Activated CD8-positive, alpha-beta memory T cell treated with anti-CD3 and anti-CD28 coated beads, Interleukin-2, amount 10 ng/mL, durations not matched to agents 7 days and 5 days (primary cell): ENCODE measurements around the gene TMEM243. TPM values are rescaled to one million over a fixed set of nuclear protein-coding genes. Genes with fewer than 3 reads are reported as not detected.
"Not testable (repeated sequence)": the region's sequence is repeated elsewhere in the genome, so short reads cannot be mapped to it uniquely, and the experiment has no call there.

Source experiments
- ATAC-seq: fragments of 150-1000 bp; cut with Tn5 transposase; one replicate; pipeline ENCODE4 v1.10.0; 2021; ENCODE audit warnings: moderate library complexity
- CTCF ChIA-PET: fragments of 350-600 bp; sonication (Branson Sonifier 250); formaldehyde crosslinking; loops from one replicate; lab custom pipeline; 2021; ENCODE audit warnings: antibody characterized with exemption; lab: Charles Lee
- DNase-seq: peaks from one replicate; pipeline ENCODE4 v3.0.0-alpha.2; 2020
- H3K27ac Mint-ChIP-seq: one replicate; pipeline ENCODE4 v1.8.0; 2021; ENCODE audit warnings: mild to moderate bottlenecking, mixed read lengths
- H3K27me3 Mint-ChIP-seq: one replicate; pipeline ENCODE4 v1.8.0; 2021; ENCODE audit warnings: mixed read lengths
- H3K36me3 Mint-ChIP-seq: one replicate; pipeline ENCODE4 v1.8.0; 2021; ENCODE audit warnings: mild to moderate bottlenecking, mixed read lengths
- H3K4me1 Mint-ChIP-seq: one replicate; pipeline ENCODE4 v1.8.0; 2021; ENCODE audit warnings: mixed read lengths
- H3K4me3 Mint-ChIP-seq: one replicate; pipeline ENCODE4 v1.8.0; 2021; ENCODE audit warnings: mild to moderate bottlenecking, moderate library complexity, mixed read lengths
- H3K9me3 Mint-ChIP-seq: one replicate; pipeline ENCODE4 v1.8.0; 2022; ENCODE audit warnings: low read depth, mixed read lengths
- total RNA-seq, 2 experiments: library from RNA; stranded (reverse); gene quantifications; one replicate each; pipeline ENCODE4 v1.2.3, GENCODE V29; 2021

TMEM243 gene
- total RNA-seq = 10 to 100 TPM; 32.2 to 42.3 TPM

GRCh38 chr7:87219545-87220025 lies at the start of gene TMEM243:
TSS of gene TMEM243 (minus strand) at chr7:87219732. CDS start at chr7:87219503, 229 bp downstream.
- DNase-seq = peak; percentile 90
- no peaks in the 10 kb centered on the region for H3K9me3 Mint-ChIP-seq
- H3K27me3 Mint-ChIP-seq = peaks cover 10% of the 10 kb centered on the region
- H3K4me1 Mint-ChIP-seq = peaks cover 33% of the 10 kb centered on the region
- peak; percentile 76 for ATAC-seq
- peaks cover 9% of the 10 kb centered on the region for H3K36me3 Mint-ChIP-seq
- CTCF ChIA-PET = interaction anchor here (0.6 to 7.1 kb wide), 7 partner anchors 16 to 75 kb away, joined by 3 to 42 read pairs (median 3); partner anchors contain the start of gene DMTF1
- peak within 1 kb of the TSS; percentile 97 for H3K4me3 Mint-ChIP-seq
- peak within 1 kb of the TSS; percentile 96 for H3K27ac Mint-ChIP-seq

GRCh38 chr7:87267239-87267900 lies 47.8 kb upstream of the TMEM243 start:
- no peak for DNase-seq
- Mint-ChIP-seq H3K4me1 (no peaks in the 10 kb centered on the region), H3K4me3 (no peak overlapping the region), H3K27ac (no peak overlapping the region), H3K36me3 (no peaks in the 10 kb centered on the region), H3K27me3 (peaks cover 3% of the 10 kb centered on the region), H3K9me3 (no peaks in the 10 kb centered on the region)
- CTCF ChIA-PET = no interaction called here
- no peak for ATAC-seq

- CTCF ChIA-PET = interaction anchor here (1.2 kb wide), 1 partner anchor 56 kb away, joined by 3 read pairs; no protein-coding TSS in a partner anchor
These were observed 44.0 kb upstream of the TMEM243 start for GRCh38 chr7:87263537-87263936.

GRCh38 chr7:87253589-87254087 lies 34.1 kb upstream of the TMEM243 start:
- H3K4me1 Mint-ChIP-seq = no peaks in the 10 kb centered on the region
- H3K36me3 Mint-ChIP-seq = no peaks in the 10 kb centered on the region
- no peak overlapping the region for H3K4me3 Mint-ChIP-seq

More at GRCh38 chr7:87263537-87263936, 44.0 kb upstream of the TMEM243 start:
- ATAC-seq (no peak), DNase-seq (no peak)
- no peaks in the 10 kb centered on the region for H3K4me1 Mint-ChIP-seq
- no peaks in the 10 kb centered on the region for H3K36me3 Mint-ChIP-seq
- H3K4me3 Mint-ChIP-seq = no peak overlapping the region
- no peak overlapping the region for H3K27ac Mint-ChIP-seq
- H3K9me3 Mint-ChIP-seq = no peaks in the 10 kb centered on the region
- peaks cover 20% of the 10 kb centered on the region for H3K27me3 Mint-ChIP-seq

GRCh38 chr7:87245671-87246070 lies 26.1 kb upstream of the TMEM243 start:
- H3K4me3 Mint-ChIP-seq, H3K9me3 Mint-ChIP-seq, H3K27ac Mint-ChIP-seq: not testable (repeated sequence)

More at GRCh38 chr7:87253589-87254087, 34.1 kb upstream of the TMEM243 start:
- Mint-ChIP-seq H3K27ac (no peak overlapping the region), H3K9me3 (no peaks in the 10 kb centered on the region), H3K27me3 (peaks cover 19% of the 10 kb centered on the region)
- DNase-seq (no peak), ATAC-seq (no peak)
- CTCF ChIA-PET = no interaction called here

GRCh38 chr7:87238464-87239051 lies 19.0 kb upstream of the TMEM243 start:
- H3K9me3 Mint-ChIP-seq, H3K27me3 Mint-ChIP-seq, DNase-seq, ATAC-seq, H3K4me3 Mint-ChIP-seq, CTCF ChIA-PET, H3K4me1 Mint-ChIP-seq, H3K27ac Mint-ChIP-seq, H3K36me3 Mint-ChIP-seq: not testable (repeated sequence)

More at GRCh38 chr7:87245671-87246070, 26.1 kb upstream of the TMEM243 start:
- H3K4me1 Mint-ChIP-seq, CTCF ChIA-PET, H3K36me3 Mint-ChIP-seq, ATAC-seq, DNase-seq: not testable (repeated sequence)
- peaks cover 11% of the 10 kb centered on the region for H3K27me3 Mint-ChIP-seq

- peaks cover 2% of the 10 kb centered on the region for H3K27me3 Mint-ChIP-seq
- no peak overlapping the region for H3K4me3 Mint-ChIP-seq
- ATAC-seq = no peak
- H3K36me3 Mint-ChIP-seq = no peaks in the 10 kb centered on the region
- H3K27ac Mint-ChIP-seq = no peak overlapping the region
- H3K9me3 Mint-ChIP-seq = no peaks in the 10 kb centered on the region
- no peak for DNase-seq
- CTCF ChIA-PET = interaction anchor here (0.8 to 1.1 kb wide), 2 partner anchors 19 to 307 kb away, joined by 3 to 4 read pairs; no protein-coding TSS in a partner anchor
- H3K4me1 Mint-ChIP-seq = peaks cover 3% of the 10 kb centered on the region
These were observed 15.4 kb upstream of the TMEM243 start for GRCh38 chr7:87234949-87235348.

- H3K36me3 Mint-ChIP-seq = no peaks in the 10 kb centered on the region
- no peaks in the 10 kb centered on the region for H3K27me3 Mint-ChIP-seq
- H3K9me3 Mint-ChIP-seq = no peaks in the 10 kb centered on the region
- CTCF ChIA-PET = no interaction called here
- peaks cover 6% of the 10 kb centered on the region for H3K4me1 Mint-ChIP-seq
- H3K4me3 Mint-ChIP-seq = no peak overlapping the region
- DNase-seq (no peak), ATAC-seq (no peak)
- no peak overlapping the region for H3K27ac Mint-ChIP-seq
These were observed 12.2 kb upstream of the TMEM243 start for GRCh38 chr7:87231711-87232110.

- Mint-ChIP-seq H3K9me3 (no peaks in the 10 kb centered on the region), H3K4me1 (peaks cover 10% of the 10 kb centered on the region), H3K4me3 (no peak overlapping the region), H3K27me3 (no peaks in the 10 kb centered on the region), H3K27ac (no peak overlapping the region), H3K36me3 (no peaks in the 10 kb centered on the region)
- ATAC-seq (no peak), DNase-seq (no peak)
- CTCF ChIA-PET = no interaction called here
These were observed 11.7 kb upstream of the TMEM243 start for GRCh38 chr7:87231258-87231657.

- no peak for DNase-seq
- Mint-ChIP-seq H3K4me3 (no peak overlapping the region), H3K4me1 (peaks cover 14% of the 10 kb centered on the region), H3K36me3 (no peaks in the 10 kb centered on the region), H3K9me3 (no peaks in the 10 kb centered on the region), H3K27me3 (peaks cover under 1% of the 10 kb centered on the region), H3K27ac (no peak overlapping the region)
- peak; percentile 76 for ATAC-seq
- CTCF ChIA-PET = interaction anchor here (2.3 kb wide), 1 partner anchor 10 kb away, joined by 8 read pairs; no protein-coding TSS in a partner anchor
These were observed 7.0 kb upstream of the TMEM243 start for GRCh38 chr7:87226495-87226894.

- Mint-ChIP-seq H3K9me3 (no peaks in the 10 kb centered on the region), H3K27ac (no peak overlapping the region), H3K27me3 (peaks cover 8% of the 10 kb centered on the region), H3K4me1 (peaks cover 19% of the 10 kb centered on the region), H3K4me3 (no peak overlapping the region), H3K36me3 (no peaks in the 10 kb centered on the region)
- DNase-seq (no peak), ATAC-seq (no peak)
- CTCF ChIA-PET = interaction anchor here (2.3 kb wide), 1 partner anchor 11 kb away, joined by 8 read pairs; no protein-coding TSS in a partner anchor
These were observed 6.2 kb upstream of the TMEM243 start for GRCh38 chr7:87225696-87226095.

- Mint-ChIP-seq H3K4me1 (peaks cover 22% of the 10 kb centered on the region), H3K9me3 (no peaks in the 10 kb centered on the region)
These were observed 4.1 kb upstream of the TMEM243 start for GRCh38 chr7:87223666-87224065.

GRCh38 chr7:87220734-87221215 lies 1.2 kb upstream of the TMEM243 start:
- no peaks in the 10 kb centered on the region for H3K9me3 Mint-ChIP-seq
- H3K4me1 Mint-ChIP-seq = peaks cover 25% of the 10 kb centered on the region
- peak overlapping the region; percentile 97 for H3K4me3 Mint-ChIP-seq
- ATAC-seq (no peak), DNase-seq (no peak)
- peaks cover 4% of the 10 kb centered on the region for H3K36me3 Mint-ChIP-seq
- CTCF ChIA-PET = interaction anchor here (1.0 to 7.1 kb wide), 6 partner anchors 8 to 72 kb away, joined by 3 to 42 read pairs (median 4); partner anchors contain the start of gene DMTF1
- H3K27ac Mint-ChIP-seq = peak overlapping the region; percentile 14
- H3K27me3 Mint-ChIP-seq = peaks cover 10% of the 10 kb centered on the region

More at GRCh38 chr7:87223666-87224065, 4.1 kb upstream of the TMEM243 start:
- H3K27ac Mint-ChIP-seq = no peak overlapping the region
- H3K36me3 Mint-ChIP-seq = peaks cover 2% of the 10 kb centered on the region
- H3K27me3 Mint-ChIP-seq = peaks cover 10% of the 10 kb centered on the region
- no peak for ATAC-seq
- no peak for DNase-seq
- H3K4me3 Mint-ChIP-seq = no peak overlapping the region
- CTCF ChIA-PET = interaction anchor here (1.1 kb wide), 1 partner anchor 31 kb away, joined by 3 read pairs; no protein-coding TSS in a partner anchor
